HG03442 (cell line): ENCODE results near the gene CNTNAP4.

Source experiments
- ATAC-seq: cut with Tn5 transposase; IDR thresholded peaks from one replicate; pipeline ENCODE4 v1.9.1; 2021; ENCODE audit warnings: mild to moderate bottlenecking, moderate library complexity; ENCODE audit not compliant: unreplicated experiment

CNTNAP4 gene

DNA sequence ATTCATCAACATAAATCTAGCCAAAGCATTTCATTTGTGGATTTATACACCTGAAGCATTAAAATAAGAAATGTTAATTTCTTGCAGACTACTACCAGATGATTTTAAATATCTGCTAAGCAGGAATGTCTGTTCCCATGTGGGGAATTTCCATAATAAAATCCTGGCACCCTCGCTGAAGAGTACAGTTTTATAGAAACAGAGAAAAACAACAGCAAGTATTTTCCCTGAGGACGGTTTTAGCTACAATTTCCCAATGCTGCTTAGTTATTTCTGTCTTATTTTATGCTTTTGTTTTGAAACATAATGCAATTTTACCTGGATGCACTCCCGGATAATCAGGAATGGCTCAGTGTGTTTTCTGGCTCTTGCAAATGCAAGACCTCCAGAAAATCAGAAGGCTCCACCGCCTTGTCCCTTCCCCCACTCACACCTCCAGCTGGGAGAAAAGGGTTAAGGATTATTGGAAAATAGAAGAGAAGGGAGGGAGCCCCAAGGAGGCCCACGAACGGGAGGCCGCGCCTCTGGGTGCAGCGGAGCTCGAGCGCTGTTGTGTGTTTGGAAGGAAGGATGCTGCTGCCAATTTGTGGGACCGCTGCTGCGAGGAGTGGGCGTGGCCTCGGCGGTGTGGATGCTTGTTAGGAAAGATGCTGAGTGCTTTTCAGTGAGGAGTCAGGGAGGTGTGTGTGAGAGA, at the start of gene CNTNAP4:
Gene CNTNAP4, plus strand, starts transcription at position 657 of the 694 bp plus-strand sequence. CDS start 262 bp downstream, outside the sequence.
- no peak for ATAC-seq

DNA sequence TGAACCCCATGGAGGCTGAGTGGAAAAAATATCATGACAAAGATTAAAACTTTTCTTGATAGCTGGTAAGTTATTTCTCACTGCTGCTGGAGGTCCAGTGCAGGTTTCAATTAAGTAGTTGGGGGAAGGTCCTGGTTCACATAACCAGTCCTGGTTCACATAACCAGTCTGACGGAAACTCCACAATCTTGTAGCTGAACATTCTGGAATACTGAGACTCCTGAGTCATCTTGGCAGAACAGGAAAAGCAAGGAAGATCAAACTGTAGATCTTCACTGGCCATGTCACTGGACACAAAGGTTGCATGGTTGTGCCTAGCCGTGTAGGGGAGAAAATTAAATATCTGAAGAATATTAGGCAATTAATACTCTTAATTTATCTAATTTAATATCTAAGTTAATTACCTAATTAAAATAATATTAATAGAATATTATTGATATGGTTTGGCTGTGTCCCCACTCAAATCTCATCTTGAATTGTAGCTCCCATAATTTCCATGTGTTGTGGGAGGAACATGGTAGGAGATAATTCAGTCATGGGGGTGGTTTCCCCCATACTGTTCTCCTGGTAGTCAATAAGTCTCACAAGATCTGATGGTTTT, 48.6 kb upstream of the CNTNAP4 start:
- no peak for ATAC-seq

DNA sequence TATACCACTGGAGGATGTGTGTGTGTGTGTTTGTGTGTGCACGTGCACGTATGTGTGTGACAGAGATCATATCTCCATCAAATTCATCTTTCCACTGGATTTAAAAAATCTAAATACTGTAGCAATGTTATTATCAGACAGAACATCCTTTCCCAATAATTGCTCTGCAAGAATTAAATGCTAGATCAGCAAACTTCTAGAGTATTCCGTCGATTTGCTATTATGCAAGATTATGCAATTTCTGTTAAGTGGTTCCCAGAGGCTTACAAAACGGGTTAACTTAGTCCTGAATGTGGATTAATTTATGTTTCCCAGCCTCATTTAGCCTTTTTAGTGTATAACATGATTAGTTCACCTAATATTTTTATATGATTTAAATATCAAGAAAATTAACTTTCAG, 44.5 kb upstream of the CNTNAP4 start:
- no peak for ATAC-seq

DNA sequence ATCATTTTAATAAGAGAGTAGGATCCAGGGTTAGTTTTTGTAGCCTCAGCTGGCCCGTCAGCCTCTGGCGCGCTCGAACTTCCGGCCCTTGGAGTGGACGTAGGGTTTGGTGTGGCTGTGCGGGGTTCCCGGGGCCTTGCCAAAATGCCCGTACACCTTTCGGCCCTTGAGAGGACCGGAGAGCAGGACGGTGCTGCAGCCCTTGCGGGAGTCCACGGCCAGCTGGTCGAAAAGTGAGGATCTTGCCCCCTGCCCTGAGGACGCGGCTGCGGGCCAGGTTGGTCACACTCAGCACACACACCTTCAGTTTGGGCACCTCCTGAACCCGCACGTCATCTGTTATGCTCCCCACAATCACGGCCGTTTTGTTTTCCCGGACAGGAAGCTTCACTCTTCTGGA, 42.2 kb upstream of the CNTNAP4 start:
- ATAC-seq, result no peak

DNA sequence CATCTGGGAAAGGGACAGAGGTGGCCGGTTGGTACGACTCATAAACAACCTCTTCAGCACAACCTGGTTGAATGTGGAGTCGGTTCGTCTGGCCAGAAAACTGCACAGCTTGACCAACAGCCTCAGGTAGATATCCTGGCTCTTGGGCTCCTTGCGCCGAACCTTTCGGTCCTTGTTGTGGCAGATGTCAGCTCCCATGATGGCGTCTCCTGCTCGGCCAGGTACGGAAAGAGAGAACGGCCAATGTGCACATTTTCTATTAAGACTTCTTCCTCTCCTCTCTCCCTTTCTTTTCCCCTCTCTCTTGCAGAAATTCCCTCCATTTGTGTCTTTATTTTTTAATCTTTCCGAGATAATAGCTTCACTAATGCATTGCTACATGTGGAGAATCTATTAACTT, 41.8 kb upstream of the CNTNAP4 start:
- ATAC-seq, result no peak

DNA sequence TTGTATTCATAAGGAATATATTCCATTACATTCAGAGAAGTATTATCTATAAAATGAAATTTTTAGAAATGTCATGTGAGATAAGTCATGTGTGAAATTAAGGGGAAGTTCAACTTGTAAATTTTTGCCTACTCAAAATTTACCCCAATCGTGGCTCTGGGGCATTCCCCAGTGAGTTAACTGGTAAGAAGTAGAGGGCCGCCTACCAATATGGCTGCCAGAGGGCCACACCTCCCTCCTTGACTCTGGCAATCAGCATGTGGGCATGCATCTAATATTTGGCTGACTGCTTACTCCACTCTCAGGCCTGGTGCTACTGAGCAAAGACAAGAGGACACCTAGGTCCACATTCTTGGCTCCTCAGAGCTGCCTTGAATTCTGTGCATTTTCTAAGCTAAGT, 39.7 kb upstream of the CNTNAP4 start:
- ATAC-seq, result no peak

DNA sequence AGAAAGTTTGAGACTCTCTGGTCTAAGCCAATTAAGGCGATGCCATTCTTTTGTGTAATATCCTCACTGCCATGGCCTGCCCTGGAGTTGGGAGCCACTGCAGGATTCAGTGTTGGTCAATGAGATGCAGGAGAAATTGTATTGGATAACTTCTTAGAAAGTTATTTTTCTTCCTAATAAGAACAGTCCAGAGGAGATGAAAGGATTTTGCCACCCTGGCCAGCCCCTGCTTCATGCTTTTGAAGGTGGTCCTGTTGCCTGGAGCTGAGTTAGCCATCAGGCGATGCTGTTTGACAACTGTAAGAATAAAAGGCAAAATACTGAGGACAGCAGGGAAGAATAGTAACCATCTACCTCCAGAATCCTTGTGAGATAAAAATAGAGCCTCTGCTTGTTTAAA, 35.4 kb upstream of the CNTNAP4 start:
- ATAC-seq, result no peak

DNA sequence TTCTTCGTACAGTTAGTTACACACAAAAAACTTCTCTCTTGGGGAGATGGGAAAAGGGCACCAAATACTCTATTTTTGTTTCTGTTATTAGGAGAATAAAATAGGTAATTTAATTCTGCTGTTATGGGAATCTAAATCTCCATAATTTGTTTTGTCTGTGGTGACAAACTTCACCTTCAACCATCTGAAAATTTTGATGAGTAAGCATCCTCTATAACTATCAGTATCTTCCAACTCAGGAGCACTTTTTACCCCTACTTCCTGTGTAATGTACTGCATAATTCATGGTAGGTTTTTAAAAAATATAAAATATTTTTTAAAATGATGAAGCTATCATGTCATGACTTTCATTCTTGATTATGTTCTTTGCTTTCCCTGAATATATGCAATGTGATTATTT, 33.6 kb upstream of the CNTNAP4 start:
- ATAC-seq, result no peak

DNA sequence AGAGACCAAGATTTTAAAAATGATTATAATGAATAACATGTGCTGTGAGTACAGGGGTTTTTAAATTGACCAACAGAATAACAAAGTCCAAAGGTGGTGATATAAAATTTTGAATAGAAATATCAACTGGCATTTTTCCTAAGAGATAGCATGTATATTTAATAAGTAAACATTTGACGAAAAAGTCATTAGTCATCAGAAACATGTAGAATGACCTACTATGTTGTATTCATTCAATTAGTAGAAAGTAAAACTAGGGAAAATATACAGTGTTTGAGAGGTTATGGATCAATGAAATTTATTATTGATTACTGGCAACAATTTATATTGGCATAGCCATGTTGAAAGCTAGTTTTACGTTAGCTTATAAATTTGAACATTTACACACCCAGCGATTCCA, 30.6 kb upstream of the CNTNAP4 start:
- no peak for ATAC-seq

DNA sequence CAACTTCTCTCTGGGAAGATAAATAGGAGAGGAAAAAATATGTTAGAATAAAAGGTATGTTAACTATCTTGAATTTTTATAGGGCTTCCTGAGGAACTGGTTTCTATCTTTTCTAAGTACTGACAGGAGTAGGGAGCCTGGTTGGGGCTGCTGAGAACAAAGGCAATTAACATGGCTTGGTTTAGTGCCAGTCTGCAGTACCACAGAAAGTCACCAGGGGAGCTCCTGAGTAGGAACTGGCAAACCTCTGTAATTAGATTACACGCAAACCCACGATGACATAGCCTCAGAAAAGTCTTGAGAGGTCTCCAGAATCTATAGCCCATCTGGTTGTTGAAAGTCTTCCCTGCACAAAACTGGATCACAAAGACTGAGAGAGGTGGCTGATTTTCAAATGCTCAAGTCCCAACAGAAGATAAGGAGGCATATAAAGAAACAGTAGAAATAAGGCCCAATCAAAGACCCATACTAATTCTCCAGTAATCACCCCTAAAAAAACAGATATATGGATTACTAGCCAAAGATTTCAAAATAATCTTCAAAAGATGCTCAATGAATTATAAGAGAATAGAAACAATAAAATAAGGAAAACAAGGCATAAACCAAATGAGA, 11.7 kb upstream of the CNTNAP4 start:
- ATAC-seq, result peak; percentile 89

DNA sequence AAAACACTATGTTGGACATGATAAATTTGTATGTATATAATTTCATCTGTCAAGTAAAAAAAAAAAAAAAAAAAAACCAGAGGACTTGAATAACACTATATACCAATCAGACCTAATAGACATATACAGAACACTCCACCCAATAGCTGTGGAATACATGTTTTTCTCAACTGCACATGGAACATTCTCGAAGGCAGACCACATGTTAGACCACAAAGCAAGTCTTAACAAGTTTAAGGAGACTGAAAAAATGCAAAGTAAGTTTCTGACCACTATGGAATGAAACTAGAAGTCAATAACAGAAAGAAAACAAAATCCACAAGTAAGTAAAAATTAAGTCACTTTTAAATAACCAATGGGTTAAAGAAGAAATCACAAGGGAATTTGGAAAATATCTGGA, 8.4 kb upstream of the CNTNAP4 start:
- no peak for ATAC-seq

DNA sequence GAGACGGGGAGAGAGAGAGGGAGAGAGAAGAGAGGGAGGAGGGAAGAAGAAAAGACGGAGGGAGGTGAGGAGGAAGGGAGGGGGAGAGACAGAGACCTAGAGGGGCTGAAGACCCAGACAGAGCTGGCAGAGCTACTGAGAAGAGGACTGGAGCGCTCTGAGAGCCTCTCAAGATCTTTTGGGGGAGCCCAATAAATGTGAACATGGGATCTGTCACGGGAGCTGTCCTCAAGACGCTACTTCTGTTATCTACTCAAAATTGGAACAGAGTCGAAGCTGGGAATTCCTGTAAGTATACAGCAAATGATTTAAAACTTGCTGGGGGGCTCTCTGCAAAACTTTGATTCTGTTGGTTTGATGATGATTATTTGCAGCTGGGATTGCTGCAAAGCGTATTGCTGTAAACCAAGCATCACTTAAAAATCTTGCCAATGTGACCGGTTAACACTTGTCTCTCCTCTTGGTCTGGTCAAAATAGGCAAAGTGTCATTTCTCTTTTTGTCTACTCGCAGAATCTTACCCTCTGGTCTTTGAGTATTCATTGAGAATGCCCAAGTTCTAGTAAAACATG, 344 bp downstream of the CNTNAP4 start:
- no peak for ATAC-seq

DNA sequence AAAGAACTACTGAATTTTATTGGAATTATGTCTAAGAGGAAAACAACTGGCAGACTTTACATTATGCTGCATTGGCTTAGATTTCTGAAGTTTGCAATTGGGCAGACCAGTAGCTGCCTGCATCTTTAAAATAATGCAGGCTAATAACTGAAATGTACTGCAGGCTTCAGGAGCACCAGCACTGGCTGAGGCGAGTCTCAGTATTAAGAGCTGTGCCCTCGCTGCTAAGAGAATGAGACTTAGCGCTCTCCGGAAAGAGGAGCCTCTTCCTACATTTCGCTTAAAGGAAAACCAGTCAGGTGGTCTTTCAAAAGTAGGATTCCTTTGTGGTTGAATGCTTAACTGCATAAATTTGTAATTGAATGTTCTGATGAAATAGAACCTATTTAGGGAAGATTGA, 885 bp downstream of the CNTNAP4 start:
- no peak for ATAC-seq

DNA sequence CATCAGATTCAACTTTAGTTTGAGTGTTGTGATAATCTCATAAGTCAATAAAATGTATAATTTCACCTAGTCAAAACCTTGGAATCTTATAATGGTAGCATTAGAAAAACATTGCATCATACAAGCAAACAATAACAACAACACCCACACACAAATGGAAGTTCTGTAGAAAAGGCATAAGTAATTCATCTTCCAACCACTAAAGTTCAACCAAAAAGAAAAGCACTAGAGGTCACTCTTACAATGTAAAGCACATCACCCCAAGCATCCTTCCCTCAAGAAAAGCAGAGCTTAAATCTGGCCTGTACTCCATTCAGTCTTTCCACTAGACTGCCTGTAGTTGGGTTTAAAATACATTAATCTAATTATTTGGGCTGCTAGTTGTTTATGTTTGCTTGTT, 1.8 kb downstream of the CNTNAP4 start:
- peak; percentile 71 for ATAC-seq

DNA sequence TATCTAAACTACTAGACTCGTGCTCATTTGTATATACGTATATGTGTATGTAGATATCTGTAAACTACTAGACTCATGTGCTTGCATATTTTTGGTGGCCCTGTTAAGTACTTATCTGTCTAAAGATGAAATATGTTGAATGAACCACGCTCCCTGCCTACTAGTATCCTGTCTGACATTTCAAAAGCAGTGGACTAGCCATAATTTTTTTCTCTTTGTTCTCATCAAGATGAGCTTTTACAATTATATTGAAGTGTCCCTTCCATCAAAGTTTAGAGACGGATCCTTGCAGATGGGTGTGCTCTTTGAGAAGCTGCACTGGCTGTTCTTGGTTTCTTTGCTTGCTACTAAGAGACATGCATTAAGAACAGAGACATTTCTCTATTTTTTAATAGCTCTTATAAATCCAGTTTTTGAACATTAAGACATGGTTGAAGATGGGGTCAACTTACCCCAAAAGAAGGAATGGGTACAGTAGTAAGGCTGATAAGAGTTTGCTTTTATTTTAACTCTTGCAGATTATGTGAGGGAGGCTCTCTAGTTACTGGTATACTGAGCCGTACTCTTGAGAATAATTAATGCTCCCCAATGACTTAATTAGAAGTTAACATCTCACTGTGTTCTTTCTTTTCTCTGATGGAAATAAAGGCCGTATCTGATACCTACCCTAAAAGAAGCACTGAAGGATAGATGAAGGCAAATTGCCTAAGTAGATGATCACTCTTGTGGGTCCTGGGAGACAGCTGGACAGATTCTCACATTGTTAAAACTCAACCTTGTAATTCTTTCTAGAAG, 3.4 kb downstream of the CNTNAP4 start:
- ATAC-seq, result no peak

DNA sequence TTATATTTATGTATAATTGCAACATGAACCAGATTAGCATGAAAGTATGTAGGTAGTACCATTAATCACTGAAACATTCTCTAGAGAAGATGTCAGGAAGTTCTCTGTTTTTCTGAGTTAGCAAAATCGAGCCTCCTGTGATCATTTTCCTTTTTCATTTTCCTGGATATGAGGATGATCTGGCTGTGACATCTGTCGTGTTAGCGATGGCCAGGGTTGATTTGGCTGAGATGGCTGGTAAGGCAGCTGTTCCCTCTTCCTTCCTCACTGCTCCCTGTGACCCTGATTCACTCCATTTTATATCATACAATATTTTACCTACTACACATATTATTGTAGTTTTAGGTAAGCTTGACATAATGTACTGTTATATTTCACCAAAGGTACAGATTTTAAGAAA, 10.3 kb downstream of the CNTNAP4 start:
- ATAC-seq, result no peak

DNA sequence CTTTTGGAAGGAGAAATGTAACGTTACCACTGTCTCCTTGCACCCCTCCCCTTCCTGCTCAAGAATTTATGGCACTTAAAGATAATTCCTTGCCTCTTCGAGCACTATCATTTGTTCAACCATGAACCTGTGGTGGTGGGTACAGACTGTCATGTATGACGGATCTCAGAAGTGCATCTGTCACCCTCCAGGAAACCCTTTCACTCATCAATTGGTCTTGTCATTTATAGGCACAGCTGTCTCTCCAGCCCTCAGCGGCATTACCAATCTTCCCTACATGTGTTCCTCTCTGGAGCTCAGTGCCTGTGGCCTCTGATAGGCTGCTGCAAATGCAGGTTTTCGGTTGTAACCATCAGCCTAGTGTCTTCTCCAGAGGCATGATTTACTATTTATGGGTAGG, 15.0 kb downstream of the CNTNAP4 start:
- no peak for ATAC-seq

DNA sequence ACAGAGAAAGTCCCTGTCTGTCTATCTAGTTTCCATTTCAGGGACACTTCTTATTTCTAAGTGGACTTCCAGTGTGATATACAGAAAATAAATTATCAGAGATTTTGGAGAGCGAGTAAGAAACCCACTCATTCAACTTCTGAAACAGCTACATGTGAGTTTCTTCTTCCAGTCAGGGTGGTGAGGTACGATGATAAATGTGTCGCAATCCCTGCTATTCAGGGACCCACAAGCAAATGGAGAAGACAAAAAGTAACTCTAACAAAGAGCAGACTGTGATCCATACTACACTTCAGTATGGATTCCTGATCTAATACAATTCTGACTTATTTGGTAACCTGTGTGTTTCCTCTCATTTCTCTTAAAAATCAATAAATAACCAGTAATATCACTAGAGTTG, 16.8 kb downstream of the CNTNAP4 start:
- no peak for ATAC-seq

DNA sequence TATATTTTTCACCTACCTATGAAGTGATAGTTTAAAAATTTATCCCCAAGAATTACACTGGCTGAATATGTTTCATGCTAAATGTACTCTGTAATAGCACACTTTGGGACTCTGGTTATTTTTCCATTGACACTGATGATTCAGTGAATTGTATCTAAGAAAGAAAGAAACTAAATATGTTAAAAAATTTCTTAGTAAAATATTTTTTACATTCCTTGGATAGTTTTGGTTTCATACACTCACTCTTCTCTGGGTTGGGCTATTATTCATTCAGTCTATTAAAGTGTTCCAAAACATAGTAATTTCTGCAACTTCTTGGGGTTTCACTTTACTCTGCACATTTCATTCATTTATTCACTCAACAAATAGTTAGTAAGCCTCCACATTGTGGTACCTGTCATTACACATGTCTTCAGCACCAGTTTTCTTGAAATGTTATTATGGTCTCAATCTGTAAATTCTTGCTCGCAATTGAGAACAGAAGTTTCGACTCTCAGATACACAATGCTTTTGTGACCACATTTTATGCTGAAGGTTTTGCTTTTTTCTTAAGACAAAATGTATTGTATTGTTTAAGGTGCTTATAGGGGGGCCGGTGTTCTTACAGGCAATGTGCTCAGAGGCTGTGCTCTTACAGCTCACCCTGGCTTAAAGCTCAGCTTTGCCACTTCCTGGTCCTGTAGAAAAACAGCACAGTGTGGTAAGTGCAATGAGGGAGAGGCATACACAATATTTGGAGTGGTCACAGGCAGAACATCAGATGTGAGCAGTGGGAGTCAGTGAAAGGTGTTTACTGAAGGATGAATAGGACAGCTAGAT, 17.4 kb downstream of the CNTNAP4 start:
- no peak for ATAC-seq

DNA sequence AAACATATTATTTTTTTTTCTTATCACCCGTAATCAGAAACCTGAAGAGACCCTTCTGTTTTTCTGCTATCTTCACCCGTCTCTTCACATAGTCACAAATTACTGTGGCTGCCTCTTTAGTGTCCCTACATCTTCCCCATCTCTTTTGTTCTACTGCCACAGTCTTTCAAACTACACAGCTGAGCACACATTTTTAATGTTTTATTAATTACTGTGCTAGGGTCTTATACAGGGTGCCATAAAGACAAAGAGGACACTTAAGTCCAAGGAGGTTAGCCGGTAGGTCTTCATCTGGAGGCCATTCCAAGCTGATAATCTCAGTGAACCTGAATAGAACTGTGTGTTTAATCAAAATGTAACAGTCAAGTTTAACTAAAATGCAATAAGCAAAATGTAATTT, 20.7 kb downstream of the CNTNAP4 start:
- no peak for ATAC-seq
